Islet precursor cell (in vitro differentiated cells): Measurements from ENCODE around the gene LY9.
"Not testable (repeated sequence)": the region's sequence is repeated elsewhere in the genome, so short reads cannot be mapped to it uniquely, and the experiment has no call there.

ENCODE experiments used
- DNase-seq: peaks from one replicate; pipeline ENCODE4 v3.0.0-alpha.2; 2018

Gene LY9

DNA sequence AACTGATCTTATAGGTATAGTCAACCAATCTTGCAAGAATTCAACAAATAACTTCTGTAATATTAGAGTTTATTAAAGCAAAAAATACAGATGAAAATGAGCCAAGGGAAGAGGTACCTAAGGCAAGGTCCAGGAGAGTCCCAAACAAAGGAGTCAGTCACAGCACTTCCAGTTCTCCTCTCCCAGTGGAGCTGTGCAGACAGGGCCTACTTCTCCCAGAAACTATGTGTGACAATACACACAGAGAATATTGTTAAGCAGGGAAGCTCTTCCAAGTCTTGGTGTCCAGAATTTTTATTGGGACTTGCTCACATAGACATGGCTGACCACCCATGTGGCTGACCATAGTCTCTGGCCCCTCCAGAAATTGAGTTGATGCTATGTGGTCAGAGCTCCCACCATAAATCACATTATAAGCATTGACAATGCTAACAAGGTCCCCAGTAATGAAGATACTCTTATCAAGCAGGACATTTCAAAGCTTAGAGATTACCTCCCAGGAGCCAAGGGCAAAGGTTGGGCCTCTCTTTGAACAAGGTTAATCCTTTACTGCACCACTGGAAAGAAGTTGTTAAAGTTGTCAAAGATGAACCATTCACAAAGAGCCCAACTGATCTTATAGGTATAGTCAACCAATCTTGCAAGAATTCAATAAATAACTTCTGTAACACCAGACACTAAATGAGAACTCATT is 70.2 kb downstream of the LY9 start:
- DNase-seq: no peak

DNA sequence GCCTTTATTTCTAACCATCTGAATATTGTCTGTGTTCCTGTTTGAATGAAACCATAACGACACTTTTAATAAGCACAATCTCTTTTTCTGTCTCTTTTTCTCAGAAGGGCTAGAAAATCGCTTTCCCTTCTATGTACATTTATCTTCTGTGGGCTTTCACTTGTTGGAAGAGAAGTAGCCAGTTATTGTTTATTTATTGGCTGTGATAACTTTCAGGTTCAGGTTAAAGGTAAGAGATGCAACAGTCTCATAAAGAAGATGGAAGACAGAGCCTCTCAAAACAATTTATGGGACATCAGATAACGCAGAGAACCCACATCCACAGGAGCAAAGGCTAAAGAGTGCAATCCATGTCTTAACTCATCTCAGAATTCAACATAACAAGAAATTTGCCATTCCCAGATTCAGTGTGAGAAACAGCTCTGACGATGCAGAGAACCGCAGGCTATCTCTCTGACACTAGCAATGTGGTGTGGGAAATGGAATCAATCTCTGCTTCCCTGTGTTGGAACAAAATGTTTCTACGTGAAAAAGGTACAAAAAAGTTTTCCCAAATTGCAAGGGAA is 70.8 kb downstream of the LY9 start:
- DNase-seq: no peak

DNA sequence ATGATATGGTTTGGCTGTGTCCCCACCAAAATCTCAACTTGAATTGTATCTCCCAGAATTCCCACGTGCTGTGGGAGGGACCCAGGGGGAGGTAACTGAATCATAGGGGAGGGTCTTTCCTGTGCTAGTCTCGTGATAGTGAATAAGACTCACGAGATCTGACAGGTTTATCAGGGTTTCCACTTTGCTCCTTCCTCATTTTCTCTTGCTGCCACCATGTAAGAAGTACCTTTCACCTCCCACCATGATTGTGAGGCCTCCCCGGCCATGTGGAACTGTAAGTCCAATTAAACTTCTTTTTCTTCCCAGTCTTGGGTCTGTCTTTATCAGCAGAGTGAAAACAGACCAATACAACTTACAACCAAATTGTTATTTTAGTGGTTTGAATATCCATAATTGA is 71.7 kb downstream of the LY9 start:
- not testable (repeated sequence) for DNase-seq

DNA sequence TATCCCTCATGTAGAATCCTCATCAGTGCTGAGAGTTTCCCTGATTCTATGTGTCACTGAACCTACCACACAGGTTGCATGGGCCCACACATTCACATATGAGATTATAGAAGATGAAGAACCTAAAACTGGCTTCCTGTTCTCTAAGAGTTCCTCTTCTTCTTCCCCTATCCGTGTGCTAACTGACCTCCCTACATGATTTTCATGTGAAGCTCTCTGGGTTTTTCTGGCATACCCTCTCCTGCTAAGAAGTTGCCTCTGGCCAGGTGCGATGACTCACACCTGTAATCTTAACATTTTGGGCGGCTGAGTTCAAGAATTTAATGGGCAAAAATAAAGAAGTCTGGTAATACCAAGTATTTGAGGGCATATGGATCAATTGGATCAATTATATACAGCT is 72.2 kb downstream of the LY9 start:
- no peak for DNase-seq

DNA sequence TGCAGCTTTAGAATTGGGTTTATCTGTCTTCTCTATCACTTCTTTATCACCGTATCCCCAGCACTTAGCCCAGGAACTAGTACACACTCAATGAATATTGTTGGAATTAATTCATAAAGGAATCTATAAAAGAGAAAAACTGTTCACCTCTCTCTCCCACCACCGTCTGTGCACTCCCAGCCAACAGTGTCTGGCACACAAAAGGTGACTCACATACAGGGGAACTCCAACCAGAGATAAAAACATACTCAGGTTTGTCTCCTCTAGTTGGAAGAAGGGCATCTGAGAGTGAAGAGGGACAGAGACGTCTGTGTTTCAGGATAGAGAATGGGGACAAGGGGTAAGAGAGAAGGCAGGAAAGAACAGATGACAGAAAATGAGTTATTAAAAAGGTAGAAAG is 79.0 kb downstream of the LY9 start:
- no peak for DNase-seq

DNA sequence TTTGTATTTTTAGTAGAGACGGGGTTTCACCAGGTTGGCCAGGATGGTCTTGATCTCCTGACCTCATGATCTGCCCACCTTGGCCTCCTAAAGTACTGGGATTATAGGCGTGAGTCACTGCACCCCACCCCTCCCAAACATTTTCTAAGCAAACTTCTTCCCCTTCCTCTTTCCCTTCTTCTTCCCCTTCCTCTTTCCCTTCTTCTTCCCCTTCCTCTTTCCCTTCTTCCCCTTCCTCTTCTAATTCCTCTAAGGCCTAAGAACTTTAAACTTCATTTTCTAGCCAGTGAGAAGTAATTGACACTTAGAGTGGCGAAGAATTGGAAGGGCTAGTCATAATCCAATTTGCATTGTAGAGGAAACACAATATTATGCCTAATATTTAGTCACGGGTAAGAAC is 79.6 kb downstream of the LY9 start:
- DNase-seq: not testable (repeated sequence)

DNA sequence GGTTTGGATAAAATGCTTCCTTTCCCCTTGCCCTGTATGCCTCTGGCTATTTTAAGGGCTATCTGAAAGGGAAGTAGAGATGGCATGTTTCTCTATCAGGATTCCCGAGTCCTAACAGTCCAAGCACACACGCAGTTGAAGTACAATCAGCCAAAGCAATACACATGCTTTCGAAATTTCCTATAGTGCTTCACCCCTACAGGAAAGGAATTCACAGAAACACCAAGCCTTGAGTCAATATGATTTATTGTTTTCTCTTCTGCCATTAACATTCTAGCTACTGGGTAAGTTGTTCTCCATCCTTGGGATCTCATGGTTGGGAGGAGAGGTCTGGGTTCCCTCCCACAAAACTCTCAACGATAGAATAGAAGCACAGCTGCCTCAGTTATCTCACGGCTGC is 80.3 kb downstream of the LY9 start:
- DNase-seq: no peak

DNA sequence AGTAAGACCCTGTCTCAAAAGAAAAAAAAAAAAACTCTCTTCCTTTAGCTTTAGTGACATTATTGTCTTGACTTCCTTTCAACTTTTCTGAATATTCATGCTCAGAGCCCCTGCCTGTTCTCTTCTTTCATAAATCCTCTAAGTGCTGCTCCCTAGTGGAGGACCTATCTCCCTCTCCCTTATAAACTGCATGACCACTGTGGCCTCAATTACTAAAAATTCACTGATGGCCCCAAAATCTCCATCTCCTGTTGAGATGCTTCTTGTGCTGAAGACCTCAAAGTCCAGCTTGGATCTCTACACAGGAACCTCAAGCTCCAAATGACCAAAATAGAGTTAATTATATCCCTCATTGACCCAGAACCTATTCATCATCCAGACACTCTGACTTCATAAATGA is 81.2 kb downstream of the LY9 start:
- no peak for DNase-seq
